Peyer's patch (tissue), 4 donors: ENCODE results near the gene PPP1R14D. TPM values are rescaled to one million over a fixed set of nuclear protein-coding genes. Genes with fewer than 3 reads are reported as not detected.

Source experiments
- DNase-seq, 3 donors: peaks; one replicate each; pipeline ENCODE4 v3.0.0-alpha.2; 2017 to 2019
- H3K27ac ChIP-seq, 4 donors: fragments of 200-600 bp; sonication (generic); one replicate each; pipeline ENCODE4 v1.5.1; 2016 to 2019
- H3K27me3 ChIP-seq, 2 donors: fragments of 200-600 bp; sonication (generic); one replicate each; pipeline ENCODE4 v1.5.1; 2019
- H3K36me3 ChIP-seq, 3 donors: fragments of 200-600 bp; sonication (generic); one replicate each; pipeline ENCODE4 v1.5.1; 2016 to 2019
- H3K4me1 ChIP-seq, 4 donors: fragments of 200-600 bp; sonication (generic); one replicate each; pipeline ENCODE4 v1.5.1; 2016 to 2019
- H3K4me3 ChIP-seq, 4 donors: fragments of 200-600 bp; sonication (generic); 1 replicate in 3 of 4; 2 replicates in 1 of 4; pipeline ENCODE4 v1.5.1; 2016 to 2019; ENCODE audit warnings: mild to moderate bottlenecking in 1 of 4
- H3K9me3 ChIP-seq, 4 donors: fragments of 200-600 bp; sonication (generic); one replicate each; pipeline ENCODE4 v1.5.1; 2016 to 2019; ENCODE audit warnings: mild to moderate bottlenecking in 1 of 4
- POLR2A ChIP-seq, 2 donors: fragments of 450-650 bp; IDR thresholded peaks; one replicate each; pipeline ENCODE4 v1.5.1; 2017; ENCODE audit warnings: antibody characterized with exemption in 2 of 2, mild to moderate bottlenecking in 2 of 2, moderate library complexity in 2 of 2
- total RNA-seq, 4 donors: library from RNA; depleted of rRNA; stranded (reverse); fragments of >200 nt; gene quantifications; one replicate each; pipeline ENCODE4 v1.1.0, GENCODE V29; 2016
- TF ChIP-seq, protein P1 (sequence below), 6 experiments: fragments of 450-650 bp in 4 of 6; fragments of 200-600 bp in 2 of 6; sonication (generic) in 1 of 6; IDR thresholded peaks; one replicate each; pipeline ENCODE4 v1.5.1; 2017 to 2019; ENCODE audit warnings: antibody characterized with exemption in 6 of 6, mild to moderate bottlenecking in 3 of 6, moderate library complexity in 1 of 6

Gene PPP1R14D
- total RNA-seq, 4 donors from 2014 or later = 42.9 to 217 (median 148) TPM

DNA sequence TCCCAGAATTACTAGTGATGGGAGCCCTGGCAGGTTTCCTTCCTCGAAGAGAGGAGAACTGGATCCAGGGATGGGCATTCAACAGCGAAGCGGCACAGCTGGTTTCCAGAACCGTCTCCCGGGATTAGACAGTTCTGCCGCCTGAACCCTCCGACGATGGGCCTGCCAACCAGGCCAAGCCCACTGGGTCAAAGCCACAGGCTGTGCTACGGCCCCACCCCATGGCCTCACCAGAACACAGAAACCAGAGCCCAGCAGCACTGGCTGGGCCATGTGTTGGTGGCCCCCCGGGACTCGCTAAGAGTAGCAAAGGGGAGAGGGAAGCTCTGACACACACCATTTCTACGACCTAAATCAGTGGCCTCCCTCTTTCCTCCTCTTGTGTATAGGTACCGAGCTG, 56.5 kb downstream of the PPP1R14D start:
- Histone ChIP-seq H3K27ac (no peak overlapping the region), H3K27me3 (no peaks in the 10 kb centered on the region), H3K4me3 (no peak overlapping the region), H3K9me3 (no peaks in the 10 kb centered on the region), H3K36me3 (peaks cover 0 to 52% (median 0%) of the 10 kb centered on the region in 3 donors), H3K4me1 (peaks cover 0 to 40% (median 18%) of the 10 kb centered on the region in 4 donors)
- no peak for DNase-seq
- no peak for TF ChIP-seq POLR2A (IDR thresholded peaks at IDR 0.05)
- TF ChIP-seq, protein P1, sequence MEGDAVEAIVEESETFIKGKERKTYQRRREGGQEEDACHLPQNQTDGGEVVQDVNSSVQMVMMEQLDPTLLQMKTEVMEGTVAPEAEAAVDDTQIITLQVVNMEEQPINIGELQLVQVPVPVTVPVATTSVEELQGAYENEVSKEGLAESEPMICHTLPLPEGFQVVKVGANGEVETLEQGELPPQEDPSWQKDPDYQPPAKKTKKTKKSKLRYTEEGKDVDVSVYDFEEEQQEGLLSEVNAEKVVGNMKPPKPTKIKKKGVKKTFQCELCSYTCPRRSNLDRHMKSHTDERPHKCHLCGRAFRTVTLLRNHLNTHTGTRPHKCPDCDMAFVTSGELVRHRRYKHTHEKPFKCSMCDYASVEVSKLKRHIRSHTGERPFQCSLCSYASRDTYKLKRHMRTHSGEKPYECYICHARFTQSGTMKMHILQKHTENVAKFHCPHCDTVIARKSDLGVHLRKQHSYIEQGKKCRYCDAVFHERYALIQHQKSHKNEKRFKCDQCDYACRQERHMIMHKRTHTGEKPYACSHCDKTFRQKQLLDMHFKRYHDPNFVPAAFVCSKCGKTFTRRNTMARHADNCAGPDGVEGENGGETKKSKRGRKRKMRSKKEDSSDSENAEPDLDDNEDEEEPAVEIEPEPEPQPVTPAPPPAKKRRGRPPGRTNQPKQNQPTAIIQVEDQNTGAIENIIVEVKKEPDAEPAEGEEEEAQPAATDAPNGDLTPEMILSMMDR (IDR thresholded peaks at IDR 0.05) = no peak

DNA sequence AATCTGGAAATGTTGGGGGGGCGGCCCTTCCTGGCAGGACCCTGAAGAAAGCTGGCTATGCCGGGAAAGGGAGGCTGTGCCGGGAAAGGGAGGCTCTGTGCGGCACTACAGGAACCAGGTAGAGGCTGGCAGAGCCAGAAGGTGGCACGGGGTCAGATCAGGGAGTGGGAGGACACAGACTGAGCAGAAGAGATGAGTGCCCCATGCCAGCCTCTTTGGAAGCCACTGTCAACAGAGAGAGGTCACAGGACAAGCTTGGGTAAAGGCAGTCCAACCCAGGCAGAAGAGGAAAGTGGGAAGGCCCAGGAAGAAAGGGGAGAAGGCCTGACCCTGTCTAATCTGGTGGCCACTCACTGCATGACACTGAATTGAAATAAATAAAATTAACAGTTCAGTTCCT, 57.3 kb downstream of the PPP1R14D start:
- Histone ChIP-seq H3K9me3 (no peaks in the 10 kb centered on the region), H3K27me3 (no peaks in the 10 kb centered on the region), H3K4me1 (peaks cover 0 to 46% (median 18%) of the 10 kb centered on the region in 4 donors), H3K27ac (no peak overlapping the region), H3K36me3 (peaks cover 0 to 45% (median 0%) of the 10 kb centered on the region in 3 donors), H3K4me3 (no peak overlapping the region)
- TF ChIP-seq, protein P1 (IDR thresholded peaks at IDR 0.05) = no peak
- TF ChIP-seq POLR2A (IDR thresholded peaks at IDR 0.05) = no peak
- DNase-seq = no peak

DNA sequence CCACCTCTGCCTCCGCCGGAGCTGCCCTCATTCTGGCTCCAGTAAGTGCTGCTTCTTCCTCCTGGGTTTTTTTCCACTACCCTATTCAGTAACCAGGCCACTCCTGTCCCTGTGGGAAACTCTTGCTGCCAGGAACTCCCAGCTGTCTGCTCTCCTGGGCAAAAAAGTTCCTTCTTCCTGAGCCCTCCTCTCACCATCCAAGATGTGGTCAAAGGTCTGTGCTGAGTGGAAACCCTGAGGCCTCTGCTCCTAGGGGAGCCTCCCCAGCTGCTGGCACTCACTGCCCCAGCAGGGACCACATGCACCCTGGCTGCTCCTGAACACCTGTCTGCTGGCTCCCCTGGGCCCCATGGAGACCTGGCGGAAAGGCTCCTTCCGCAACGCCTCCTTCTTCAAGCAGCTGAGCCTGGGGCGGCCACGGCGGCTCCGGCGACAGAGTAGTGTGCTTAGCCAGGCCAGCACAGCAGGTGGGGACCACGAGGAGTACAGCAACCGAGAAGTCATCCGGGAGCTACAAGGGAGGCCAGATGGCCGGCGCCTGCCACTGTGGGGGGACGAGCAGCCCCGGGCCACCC, 58.3 kb downstream of the PPP1R14D start:
- Histone ChIP-seq H3K27ac (peak overlapping the region; percentile 64 to 91 (median 78)), H3K27me3 (no peaks in the 10 kb centered on the region), H3K4me1 (peaks cover 0 to 52% (median 21%) of the 10 kb centered on the region in 4 donors), H3K4me3 (peak overlapping the region in 2 of 4 donors; percentile 22 to 23), H3K36me3 (peaks cover 0 to 35% (median 0%) of the 10 kb centered on the region in 3 donors), H3K9me3 (no peaks in the 10 kb centered on the region)
- TF ChIP-seq POLR2A (IDR thresholded peaks at IDR 0.05) = peak in 1 of 2 donors; percentile 35
- TF ChIP-seq, protein P1 (IDR thresholded peaks at IDR 0.05) = no peak
- peak; percentile 27 to 75 (median 69) for DNase-seq

DNA sequence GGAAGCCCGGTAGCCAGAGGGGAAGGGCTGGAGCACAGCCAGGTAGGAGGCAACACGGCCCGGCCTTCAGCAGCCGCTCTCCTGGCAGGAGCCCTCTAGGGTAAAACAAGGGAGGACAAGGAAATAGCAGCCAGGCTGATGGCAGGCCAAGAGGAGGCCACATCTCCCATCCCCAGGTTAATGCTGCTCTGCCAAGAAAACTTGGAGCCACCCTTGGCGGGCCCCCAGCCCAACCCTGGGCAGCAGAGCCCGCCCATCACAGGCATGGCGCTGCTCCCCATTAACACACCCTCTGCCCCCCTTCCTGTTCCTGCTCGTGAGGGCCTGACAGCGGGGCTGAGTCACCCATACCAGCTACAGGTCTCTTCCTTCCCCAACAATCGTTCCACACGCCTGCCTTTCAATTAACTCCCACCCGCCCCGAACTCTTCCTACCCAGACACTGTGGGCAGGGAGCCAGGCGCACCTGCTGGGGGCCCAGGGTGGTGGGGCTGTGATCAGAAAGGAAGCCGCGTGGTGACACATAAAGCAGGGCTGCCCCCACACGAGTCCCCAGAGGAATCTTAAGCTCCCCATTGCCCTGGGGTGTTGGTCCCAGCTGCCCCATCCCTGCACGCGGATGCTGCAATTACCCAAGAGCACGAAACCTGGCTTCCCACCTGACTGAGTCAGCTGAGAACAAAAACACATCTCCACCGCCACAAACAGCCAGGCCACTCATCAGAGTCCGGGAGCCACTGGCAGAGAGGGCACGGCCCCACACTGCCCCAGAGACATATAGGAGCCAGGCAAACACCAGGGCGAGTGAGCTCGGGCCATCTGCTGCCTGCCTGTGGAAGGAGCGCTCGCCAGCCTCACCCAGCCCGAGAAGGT, 59.0 kb downstream of the PPP1R14D start, which contains the start of gene C15orf62:
TSS of gene C15orf62 (plus strand) at position 707 of the 873 bp plus-strand sequence. CDS start 516 bp downstream, outside the sequence.
- no peaks in the 10 kb centered on the region for H3K27me3 ChIP-seq
- H3K4me1 ChIP-seq = peaks cover 0 to 59% (median 24%) of the 10 kb centered on the region in 4 donors
- H3K4me3 ChIP-seq = peak within 1 kb of the TSS in 3 of 4 donors; percentile 20 to 23 (median 22)
- TF ChIP-seq, protein P1 (IDR thresholded peaks at IDR 0.05) = no peak
- peak in 1 of 2 donors; percentile 49 for TF ChIP-seq POLR2A (IDR thresholded peaks at IDR 0.05)
- peak; percentile 81 to 87 (median 83) for DNase-seq
- H3K9me3 ChIP-seq = no peaks in the 10 kb centered on the region
- peaks cover 0 to 27% (median 0%) of the 10 kb centered on the region in 3 donors for H3K36me3 ChIP-seq
- peak within 1 kb of the TSS; percentile 64 to 91 (median 78) for H3K27ac ChIP-seq

DNA sequence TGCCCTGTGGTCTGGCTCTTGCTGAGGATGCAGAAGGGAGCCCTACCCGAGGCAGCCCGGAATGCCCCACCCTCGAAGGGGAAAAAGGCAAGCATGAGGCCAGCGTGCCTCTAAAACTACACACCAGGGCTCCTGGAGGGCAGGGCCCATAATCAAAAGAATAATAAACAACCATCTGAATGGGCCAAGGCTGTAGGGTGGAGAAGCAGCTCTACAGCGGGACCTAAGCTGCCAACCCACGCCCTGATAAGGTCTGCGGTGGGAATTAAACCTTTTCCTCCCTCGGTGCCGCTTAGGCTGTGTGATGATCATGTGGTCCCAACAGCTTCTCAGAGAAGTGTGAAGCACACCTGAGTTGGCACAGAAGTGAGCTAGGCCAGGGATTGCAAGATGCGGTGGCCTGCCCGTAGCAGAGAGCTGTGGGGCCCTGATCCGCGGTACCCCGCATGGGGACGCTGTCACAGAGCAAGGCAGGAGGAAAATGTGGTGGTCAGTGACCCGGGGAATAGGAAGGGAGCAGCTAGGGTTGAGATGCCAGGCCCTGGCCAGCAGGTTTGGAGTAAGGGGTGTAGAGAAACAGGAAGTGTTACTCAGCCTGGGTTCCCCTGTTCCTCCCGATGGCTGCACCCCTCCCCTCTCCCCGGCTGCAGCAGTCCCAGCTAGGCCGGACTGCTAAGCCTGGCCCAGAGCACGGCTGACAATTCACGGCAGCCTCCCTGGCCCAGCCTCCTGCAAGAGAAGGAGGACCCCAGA, 59.8 kb downstream of the PPP1R14D start:
- Histone ChIP-seq H3K4me1 (peaks cover 0 to 62% (median 25%) of the 10 kb centered on the region in 4 donors), H3K36me3 (peaks cover 0 to 19% (median 0%) of the 10 kb centered on the region in 3 donors), H3K27me3 (no peaks in the 10 kb centered on the region), H3K27ac (peak overlapping the region; percentile 64 to 91 (median 78)), H3K4me3 (peak overlapping the region in 3 of 4 donors; percentile 20 to 23 (median 22)), H3K9me3 (no peaks in the 10 kb centered on the region)
- TF ChIP-seq POLR2A (IDR thresholded peaks at IDR 0.05) = no peak
- TF ChIP-seq, protein P1 (IDR thresholded peaks at IDR 0.05) = no peak
- DNase-seq = peak in 1 of 3 donors; percentile 53
